HFFc6 (cell line): ENCODE measurements around the gene EXOSC6. TPM values are rescaled to one million over a fixed set of nuclear protein-coding genes. Genes with fewer than 3 reads are reported as not detected.
A peak's percentile ranks its signal among the peaks of the same experiment; 100 is the strongest.
"Not testable (repeated sequence)": the region's sequence is repeated elsewhere in the genome, so short reads cannot be mapped to it uniquely, and the experiment has no call there.

ENCODE experiments used
- DNase-seq: peaks from one replicate; pipeline ENCODE4 v3.0.0-alpha.2; 2018
- H3K27ac Mint-ChIP-seq: 2 replicates; pipeline ENCODE4 v1.8.0; 2020; ENCODE audit warnings: mild to moderate bottlenecking, mixed read lengths
- H3K27me3 Mint-ChIP-seq: 2 replicates; pipeline ENCODE4 v1.8.0; 2021; ENCODE audit warnings: mild to moderate bottlenecking, moderate library complexity, mixed read lengths; ENCODE audit not compliant: insufficient read depth
- H3K36me3 Mint-ChIP-seq: 2 replicates; pipeline ENCODE4 v1.8.0; 2021; ENCODE audit warnings: low read depth, mixed read lengths
- H3K4me1 Mint-ChIP-seq: 2 replicates; pipeline ENCODE4 v1.8.0; 2020; ENCODE audit warnings: low read depth, mixed read lengths
- H3K4me3 Mint-ChIP-seq: 2 replicates; pipeline ENCODE4 v1.8.0; 2020; ENCODE audit warnings: mild to moderate bottlenecking, moderate library complexity, mixed read lengths
- H3K9me3 Mint-ChIP-seq: 2 replicates; pipeline ENCODE4 v1.8.0; 2020; ENCODE audit warnings: mild to moderate bottlenecking, mixed read lengths
- CTCF ChIP-seq: fragments of 200-600 bp; sonication (generic); IDR thresholded peaks from 2 replicates; pipeline ENCODE4 v1.5.0; 2021; ENCODE audit warnings: antibody characterized with exemption, mild to moderate bottlenecking
- long read RNA-seq: library from polyadenylated mRNA; unstranded; transcript quantifications from one replicate; pipeline ENCODE4 v2.0.0, GENCODE V29; 2019
- total RNA-seq, 6 experiments: library from RNA; stranded (reverse); fragmentation: NEBNext Ultra II Directional; extraction: Animal tissue kit (Norgen Biotek cat#: 25700); gene quantifications; 2 replicates in 1 of 6; 3 replicates in 5 of 6; pipeline ENCODE4 v1.2.3, GENCODE V29; 2021

Gene EXOSC6
- total RNA-seq, result 10 to 100 TPM; 19.4 to 24.9 (median 21.6) TPM
- long read RNA-seq, full-length matches to known transcripts, result 30 of 30 reads
- long read RNA-seq, partial matches to known transcripts, result 0 of 30 reads
- long read RNA-seq, other reads (novel, unspliced or antisense), result 0 of 30 reads

- H3K4me3 Mint-ChIP-seq, result peak within 1 kb of the TSS; percentile 88
- DNase-seq, result peak; percentile 87
- H3K36me3 Mint-ChIP-seq, result peaks cover 20% of the 10 kb centered on the region
- H3K27ac Mint-ChIP-seq, result peak within 1 kb of the TSS; percentile 90
- H3K9me3 Mint-ChIP-seq, result no peaks in the 10 kb centered on the region
- peaks cover 6% of the 10 kb centered on the region; the same call in 1 of the 2 replicates for H3K27me3 Mint-ChIP-seq
- peaks cover 11% of the 10 kb centered on the region for H3K4me1 Mint-ChIP-seq
- TF ChIP-seq CTCF, result peak; percentile 87
These were observed at the start of gene EXOSC6 for GRCh38 chr16:70251629-70252354. Gene EXOSC6 (minus strand): TSS chr16:70251940. CDS start chr16:70251900, 40 bp downstream.

- 0 out of 2 replicates have a peak, but pooled peaks cover 3% of the 10 kb centered on the region for H3K27me3 Mint-ChIP-seq
- H3K4me3 Mint-ChIP-seq, result no peak overlapping the region
- no peak for TF ChIP-seq CTCF
- H3K36me3 Mint-ChIP-seq, result peaks cover 35% of the 10 kb centered on the region
- DNase-seq, result no peak
- H3K4me1 Mint-ChIP-seq, result peaks cover 38% of the 10 kb centered on the region
- H3K27ac Mint-ChIP-seq, result no peak overlapping the region
- H3K9me3 Mint-ChIP-seq, result peaks cover 24% of the 10 kb centered on the region
These were observed 49.4 kb upstream of the EXOSC6 start for GRCh38 chr16:70301121-70301520.

GRCh38 chr16:70298988-70299938, 47.5 kb upstream of the EXOSC6 start, which contains the start of gene DDX19B:
Gene DDX19B (plus strand): TSS chr16:70299186. CDS start chr16:70299298, 112 bp downstream.
- Mint-ChIP-seq H3K9me3 (peaks cover 24% of the 10 kb centered on the region), H3K4me1 (peaks cover 29% of the 10 kb centered on the region), H3K36me3 (peaks cover 32% of the 10 kb centered on the region), H3K27ac (peak within 1 kb of the TSS; percentile 93), H3K4me3 (peak within 1 kb of the TSS; percentile 93), H3K27me3 (0 out of 2 replicates have a peak, but pooled peaks cover 3% of the 10 kb centered on the region)
- 0 out of 2 replicates have a peak, but pooled peaks have one; percentile 14 for TF ChIP-seq CTCF
- DNase-seq, result peak; percentile 40

GRCh38 chr16:70295634-70296033, 43.9 kb upstream of the EXOSC6 start:
- no peak for DNase-seq
- H3K27ac Mint-ChIP-seq, result no peak overlapping the region
- peaks cover 28% of the 10 kb centered on the region for H3K4me1 Mint-ChIP-seq
- H3K9me3 Mint-ChIP-seq, result peaks cover 4% of the 10 kb centered on the region
- no peak for TF ChIP-seq CTCF
- H3K4me3 Mint-ChIP-seq, result no peak overlapping the region
- peaks cover 15% of the 10 kb centered on the region for H3K36me3 Mint-ChIP-seq
- 0 out of 2 replicates have a peak, but pooled peaks cover 3% of the 10 kb centered on the region for H3K27me3 Mint-ChIP-seq

- H3K27me3 Mint-ChIP-seq, result 0 out of 2 replicates have a peak, but pooled peaks cover 3% of the 10 kb centered on the region
- DNase-seq, result no peak
- no peak for TF ChIP-seq CTCF
- H3K4me1 Mint-ChIP-seq, result peaks cover 25% of the 10 kb centered on the region
- no peaks in the 10 kb centered on the region for H3K9me3 Mint-ChIP-seq
- H3K27ac Mint-ChIP-seq, result no peak overlapping the region
- H3K4me3 Mint-ChIP-seq, result no peak overlapping the region
- H3K36me3 Mint-ChIP-seq, result peaks cover 4% of the 10 kb centered on the region; the same call in 1 of the 2 replicates
These were observed 42.8 kb upstream of the EXOSC6 start for GRCh38 chr16:70294385-70295025.

GRCh38 chr16:70292148-70292547, 40.4 kb upstream of the EXOSC6 start:
- not testable (repeated sequence) for H3K4me3 Mint-ChIP-seq, H3K9me3 Mint-ChIP-seq, DNase-seq, H3K27me3 Mint-ChIP-seq, H3K27ac Mint-ChIP-seq
- peaks cover 11% of the 10 kb centered on the region; the same call in 1 of the 2 replicates for H3K36me3 Mint-ChIP-seq
- peaks cover 20% of the 10 kb centered on the region for H3K4me1 Mint-ChIP-seq
